Ectodermal cell (in vitro differentiated cells): Measurements from ENCODE around the gene H6PD.

ENCODE experiments used
- H3K27ac ChIP-seq: 2 replicates; pipeline ENCODE4 v1.7.0; 2013; ENCODE audit warnings: mild to moderate bottlenecking, low read depth, low read length; ENCODE audit not compliant: insufficient read depth, poor library complexity, severe bottlenecking
- H3K27me3 ChIP-seq: 2 replicates; pipeline ENCODE4 v1.7.0; 2013; ENCODE audit warnings: mild to moderate bottlenecking, low read length; ENCODE audit not compliant: insufficient read depth, control insufficient read depth, poor library complexity, severe bottlenecking
- H3K36me3 ChIP-seq: one replicate; pipeline ENCODE4 v1.7.0; 2013; ENCODE audit warnings: low read length; ENCODE audit not compliant: control insufficient read depth, insufficient read depth
- H3K4me1 ChIP-seq: one replicate; pipeline ENCODE4 v1.7.0; 2013; ENCODE audit warnings: low read length; ENCODE audit not compliant: control insufficient read depth, insufficient read depth
- H3K4me3 ChIP-seq: 2 replicates; pipeline ENCODE4 v1.7.0; 2013; ENCODE audit warnings: low read depth, low read length, control low read depth; ENCODE audit not compliant: insufficient read depth
- H3K9me3 ChIP-seq: 2 replicates; pipeline ENCODE4 v1.7.0; 2013; ENCODE audit warnings: mild to moderate bottlenecking, low read length, moderate library complexity; ENCODE audit not compliant: control insufficient read depth
- WGBS, 2 experiments: methylation state at CpG; one replicate each; pipeline ENCODE4 v1.1.7; 2013; ENCODE audit warnings: missing lambda C conversion rate in 2 of 2; 5-methylcytosine and 5-hydroxymethylcytosine counted together

Gene H6PD

DNA sequence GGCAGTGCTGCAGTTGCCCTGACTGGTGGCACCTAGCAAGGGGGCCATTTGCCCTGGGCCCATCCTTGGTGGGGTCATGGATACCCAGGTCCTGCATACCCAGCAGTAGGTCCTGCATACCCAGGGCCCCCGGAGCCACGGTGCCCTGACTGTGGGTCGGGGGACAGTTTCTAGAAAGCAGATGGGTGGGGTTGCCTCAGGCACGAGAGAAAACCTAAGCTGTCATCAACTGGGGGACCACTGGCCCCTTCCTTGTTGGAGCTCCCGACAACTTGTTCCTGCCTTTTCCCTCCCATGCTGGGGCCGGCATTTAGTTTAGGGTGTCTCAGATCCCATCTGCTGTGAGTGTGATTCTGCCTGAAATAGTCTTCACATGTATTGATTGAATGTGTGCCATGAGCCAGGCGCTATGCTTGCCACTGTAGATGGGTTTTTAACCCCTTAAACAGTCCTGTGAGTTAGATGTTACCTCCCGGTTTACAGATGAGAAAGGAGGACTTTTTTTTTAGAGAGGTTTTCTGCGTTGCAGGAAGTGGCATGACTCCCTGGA is 73.7 kb downstream of the H6PD start:
- H3K27ac ChIP-seq, result no peak overlapping the region
- WGBS, 2 experiments, result 90% methylated on average over 9 of the region's 9 CpGs
- no peaks in the 10 kb centered on the region for H3K27me3 ChIP-seq
- peaks cover 8% of the 10 kb centered on the region for H3K4me1 ChIP-seq
- no peak overlapping the region for H3K4me3 ChIP-seq
- H3K9me3 ChIP-seq, result no peaks in the 10 kb centered on the region
- H3K36me3 ChIP-seq, result no peaks in the 10 kb centered on the region

DNA sequence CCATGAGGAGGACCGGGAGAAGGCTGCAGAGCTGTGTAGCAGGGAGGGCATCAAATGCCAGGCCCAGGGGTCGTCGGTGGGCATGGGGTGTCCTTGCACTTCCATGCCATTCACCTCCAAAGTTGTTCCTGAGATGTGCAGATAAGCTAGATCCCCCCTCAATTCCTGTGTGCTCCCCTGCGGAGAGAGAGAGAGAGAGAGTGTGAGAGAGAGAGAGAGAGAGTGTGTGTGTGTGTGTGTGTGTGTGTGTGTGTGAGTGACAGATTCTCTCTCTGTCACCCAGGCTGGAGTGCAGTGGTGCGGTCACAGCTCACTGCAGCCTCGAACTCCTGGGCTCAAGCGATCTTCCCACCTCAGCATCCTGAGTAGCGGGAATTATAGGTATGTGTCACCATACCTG is 74.5 kb downstream of the H6PD start:
- Histone ChIP-seq H3K36me3 (no peaks in the 10 kb centered on the region), H3K4me1 (peaks cover 8% of the 10 kb centered on the region), H3K27ac (no peak overlapping the region), H3K27me3 (no peaks in the 10 kb centered on the region), H3K4me3 (no peak overlapping the region), H3K9me3 (no peaks in the 10 kb centered on the region)
- 90 to 93% methylated on average over 8 of the region's 8 CpGs for WGBS, 2 experiments

DNA sequence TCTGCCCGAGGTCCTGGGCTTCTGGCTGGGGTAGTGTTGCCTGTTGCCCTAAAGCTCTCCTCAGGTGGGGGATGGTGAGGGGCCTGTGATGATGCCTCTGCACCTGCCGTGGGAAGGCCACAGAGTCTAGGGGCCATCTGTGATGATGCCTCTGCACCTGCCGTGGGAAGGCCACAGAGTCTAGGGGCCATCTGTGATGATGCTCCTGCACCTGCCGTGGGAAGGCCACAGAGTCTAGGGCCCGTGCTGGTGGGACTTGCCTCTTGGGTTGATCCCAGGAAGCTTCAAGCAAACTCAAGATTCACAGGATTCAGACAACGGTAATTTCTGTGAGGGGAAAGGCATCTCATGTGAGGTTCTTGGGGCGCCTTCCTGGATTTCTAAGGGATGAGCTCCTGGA is 75.4 kb downstream of the H6PD start:
- Histone ChIP-seq H3K4me1 (peaks cover 8% of the 10 kb centered on the region), H3K27me3 (no peaks in the 10 kb centered on the region), H3K4me3 (no peak overlapping the region), H3K27ac (no peak overlapping the region), H3K36me3 (no peaks in the 10 kb centered on the region), H3K9me3 (no peaks in the 10 kb centered on the region)
- 96% methylated on average over 7 of the region's 7 CpGs for WGBS, 2 experiments

DNA sequence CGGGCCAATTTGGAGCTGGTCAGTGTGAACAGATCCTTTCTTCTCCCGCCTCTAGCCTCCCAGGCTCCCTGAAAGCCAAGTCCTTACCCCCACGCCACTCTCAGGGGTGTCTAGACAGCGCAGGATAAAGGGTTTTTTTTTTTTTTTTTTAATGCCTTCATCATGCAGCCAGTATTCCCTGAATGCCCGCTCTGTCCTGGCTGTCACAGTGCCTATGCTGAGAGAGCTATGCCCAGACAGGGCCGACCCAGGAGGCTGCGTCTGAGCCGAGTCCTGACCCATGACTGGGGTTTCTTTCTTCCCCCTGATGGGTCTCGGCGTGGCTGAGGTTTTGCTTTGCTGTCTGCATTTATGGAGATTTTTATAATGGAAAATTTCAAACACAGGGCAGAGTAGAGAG is 76.5 kb downstream of the H6PD start:
- WGBS, 2 experiments, result 92 to 94% methylated on average over 8 of the region's 10 CpGs
- Histone ChIP-seq H3K27ac (no peak overlapping the region), H3K27me3 (no peaks in the 10 kb centered on the region), H3K9me3 (no peaks in the 10 kb centered on the region), H3K4me3 (no peak overlapping the region), H3K4me1 (peaks cover 8% of the 10 kb centered on the region), H3K36me3 (no peaks in the 10 kb centered on the region)

DNA sequence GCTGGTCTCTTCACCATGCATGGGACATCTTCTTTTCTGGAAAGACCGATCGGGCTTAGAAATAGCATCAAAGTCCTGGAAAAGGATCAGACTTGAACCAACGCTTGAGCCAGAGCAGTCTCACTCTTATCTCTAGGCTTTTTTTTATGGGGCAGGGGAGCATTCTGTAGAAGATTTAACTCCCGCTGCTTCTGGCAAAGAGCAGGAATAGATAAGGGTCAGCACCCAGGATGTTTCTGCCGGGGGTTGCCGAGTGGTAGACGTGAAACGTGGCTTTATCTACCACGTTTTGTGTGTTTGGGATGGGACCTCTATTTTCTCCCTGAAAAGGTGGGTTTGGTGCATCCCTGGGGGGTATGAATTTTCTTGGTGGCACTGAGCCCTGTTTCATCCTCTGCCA is 76.9 kb downstream of the H6PD start:
- Histone ChIP-seq H3K9me3 (no peaks in the 10 kb centered on the region), H3K4me1 (peaks cover 8% of the 10 kb centered on the region), H3K36me3 (no peaks in the 10 kb centered on the region), H3K27me3 (no peaks in the 10 kb centered on the region), H3K27ac (no peak overlapping the region), H3K4me3 (no peak overlapping the region)
- WGBS, 2 experiments, result 91 to 93% methylated on average over 9 of the region's 9 CpGs

DNA sequence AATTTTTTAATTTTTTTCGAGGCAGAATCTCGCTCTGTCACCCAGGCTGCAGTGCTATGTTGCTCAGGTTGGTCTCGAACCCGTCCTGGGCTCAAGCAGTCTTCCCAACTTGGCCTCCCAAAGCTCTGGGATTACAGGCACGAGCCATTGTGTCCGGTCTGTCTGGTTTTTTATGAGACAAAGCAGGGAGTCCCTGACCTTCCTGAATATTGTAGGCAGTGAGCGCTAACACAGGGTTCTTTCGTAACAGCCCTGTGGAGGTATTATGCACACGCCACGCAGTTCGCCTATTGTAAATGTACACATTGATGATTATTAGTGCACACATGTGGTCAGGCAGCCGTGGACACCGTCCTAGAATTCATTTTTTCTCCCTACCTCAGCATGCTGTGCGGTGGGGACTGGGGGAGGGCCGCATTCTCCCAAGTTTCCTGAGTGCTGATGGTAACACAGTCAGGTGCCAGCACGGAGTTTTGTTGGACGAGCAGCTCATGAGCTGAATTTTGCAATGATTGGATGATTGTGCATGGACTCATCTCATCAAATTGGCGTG is 77.7 kb downstream of the H6PD start:
- Histone ChIP-seq H3K27ac (no peak overlapping the region), H3K4me3 (no peak overlapping the region), H3K9me3 (no peaks in the 10 kb centered on the region), H3K27me3 (no peaks in the 10 kb centered on the region), H3K36me3 (no peaks in the 10 kb centered on the region), H3K4me1 (peaks cover 8% of the 10 kb centered on the region)
- WGBS, 2 experiments, result 94 to 95% methylated on average over 18 of the region's 18 CpGs

DNA sequence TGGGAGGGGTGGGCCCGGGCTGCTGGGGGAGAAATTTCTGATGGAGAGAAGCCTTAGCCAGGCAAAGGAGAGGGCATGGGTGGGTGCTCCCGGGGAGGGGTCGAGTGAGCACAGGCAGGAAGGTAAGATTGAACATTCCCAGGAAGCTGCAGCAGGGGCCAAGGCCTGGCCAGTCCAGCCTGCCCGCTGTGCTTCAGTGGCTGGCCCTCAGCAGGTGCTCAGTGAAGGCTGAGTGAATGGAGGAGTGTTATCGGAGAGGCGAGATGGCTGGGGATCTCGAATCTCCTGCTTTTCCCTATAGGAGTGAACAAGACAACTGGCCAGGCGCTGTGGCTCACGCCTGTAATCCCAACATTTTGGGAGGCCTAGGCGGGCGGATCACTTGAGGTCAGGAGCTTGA is 79.0 kb downstream of the H6PD start:
- Histone ChIP-seq H3K27me3 (no peaks in the 10 kb centered on the region), H3K4me1 (peaks cover 5% of the 10 kb centered on the region), H3K36me3 (no peaks in the 10 kb centered on the region), H3K4me3 (no peak overlapping the region), H3K27ac (no peak overlapping the region), H3K9me3 (no peaks in the 10 kb centered on the region)
- 82 to 86% methylated on average over 11 of the region's 11 CpGs for WGBS, 2 experiments

DNA sequence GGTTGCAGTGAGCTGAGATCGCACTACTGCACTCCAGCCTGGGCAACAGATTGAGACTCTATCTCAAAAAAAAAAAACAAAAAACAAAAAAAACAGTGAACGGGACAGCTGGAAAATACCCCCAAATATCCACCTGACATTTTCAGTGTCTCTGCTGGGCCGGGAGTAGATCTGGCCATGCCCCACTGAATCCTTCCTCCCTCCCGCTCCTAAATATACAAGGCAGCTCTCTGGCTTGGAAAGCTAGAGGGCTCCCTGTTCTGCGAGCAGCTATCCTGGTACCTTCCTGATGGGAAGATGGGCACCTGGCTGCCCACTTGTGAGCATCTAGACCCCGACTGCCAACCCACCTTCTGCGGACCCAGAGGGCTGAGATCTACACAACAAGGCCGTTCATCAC is 79.5 kb downstream of the H6PD start:
- Histone ChIP-seq H3K36me3 (no peaks in the 10 kb centered on the region), H3K27ac (no peak overlapping the region), H3K27me3 (no peaks in the 10 kb centered on the region), H3K4me3 (no peak overlapping the region), H3K9me3 (no peaks in the 10 kb centered on the region), H3K4me1 (peaks cover 6% of the 10 kb centered on the region)
- 85 to 87% methylated on average over 8 of the region's 8 CpGs for WGBS, 2 experiments

DNA sequence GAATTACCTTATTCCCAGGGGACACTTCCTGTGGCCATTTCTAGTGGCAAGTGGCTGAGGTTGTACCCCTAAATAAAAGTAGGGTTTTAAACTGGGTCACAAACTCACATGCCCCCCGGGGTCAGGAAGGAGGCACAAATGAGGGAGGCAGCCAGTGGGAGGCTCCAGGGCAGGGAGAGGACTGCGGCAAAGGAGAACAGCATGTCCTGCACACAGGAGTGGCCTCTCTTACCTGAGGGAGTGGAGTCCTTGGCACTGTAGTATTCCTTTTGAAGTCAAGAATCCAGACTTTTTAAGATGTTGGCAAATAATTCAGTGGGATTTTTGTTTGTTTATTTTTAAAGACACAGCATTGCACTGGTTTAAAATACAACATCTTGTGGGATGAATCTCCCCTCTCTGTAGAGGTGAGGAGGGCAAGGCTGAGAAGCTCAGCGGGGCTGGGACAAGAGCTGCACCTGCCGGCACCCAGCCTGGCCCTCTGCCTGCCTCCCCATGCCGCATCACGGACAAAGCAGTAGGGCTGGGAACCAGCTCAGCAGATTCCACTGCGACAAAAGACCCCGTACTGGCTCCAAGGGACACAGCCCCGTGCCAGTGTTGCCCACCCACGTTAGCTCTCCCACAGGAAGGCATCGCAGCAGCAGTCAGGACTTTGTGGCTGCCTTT is 80.3 kb downstream of the H6PD start:
- H3K9me3 ChIP-seq, result no peaks in the 10 kb centered on the region
- peaks cover 14% of the 10 kb centered on the region for H3K4me1 ChIP-seq
- peaks cover 4% of the 10 kb centered on the region for H3K27me3 ChIP-seq
- no peaks in the 10 kb centered on the region for H3K36me3 ChIP-seq
- no peak overlapping the region for H3K27ac ChIP-seq
- 88 to 90% methylated on average over 11 of the region's 11 CpGs for WGBS, 2 experiments
- H3K4me3 ChIP-seq, result no peak overlapping the region

DNA sequence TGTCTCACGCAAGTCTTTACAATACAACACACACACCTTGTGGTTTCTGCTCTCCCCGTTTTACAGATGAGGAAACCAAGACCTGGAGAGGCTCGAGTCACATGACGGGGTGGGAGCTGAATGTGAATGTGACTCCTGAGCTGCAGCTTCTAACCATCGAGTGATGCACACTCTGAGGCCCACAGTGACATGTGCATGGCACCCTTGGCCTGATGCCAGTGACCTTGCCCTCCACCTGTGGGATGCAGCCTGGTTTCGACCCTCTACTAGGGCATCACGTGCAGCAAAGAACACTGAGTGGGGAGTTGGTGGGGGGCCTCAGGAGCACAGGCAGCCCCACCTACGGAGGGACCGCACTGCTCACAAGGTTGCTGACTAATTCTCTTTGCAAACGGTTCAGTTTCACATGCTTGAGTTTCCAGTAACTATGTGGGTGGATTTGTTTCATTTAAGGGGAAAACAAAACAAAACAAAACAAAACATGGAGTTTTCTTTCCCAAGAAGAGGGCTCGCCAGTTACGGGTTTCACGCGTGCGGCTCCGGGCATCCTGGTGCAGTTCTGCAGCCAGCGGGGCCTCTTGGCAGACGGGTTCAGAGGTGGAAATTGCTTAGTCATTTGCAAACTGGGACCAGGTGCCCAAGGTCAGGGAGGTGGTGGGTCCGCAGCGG is 81.0 kb downstream of the H6PD start:
- H3K9me3 ChIP-seq, result no peaks in the 10 kb centered on the region
- 87 to 88% methylated on average over 20 of the region's 20 CpGs for WGBS, 2 experiments

More for the DNA sequence above, 81.0 kb downstream of the H6PD start:
- H3K27ac ChIP-seq, result no peak overlapping the region
- H3K4me1 ChIP-seq, result peaks cover 21% of the 10 kb centered on the region
- H3K4me3 ChIP-seq, result no peak overlapping the region
- no peaks in the 10 kb centered on the region for H3K36me3 ChIP-seq
- H3K27me3 ChIP-seq, result peaks cover 4% of the 10 kb centered on the region
